Measurements from ENCODE around the gene WEE1.

The WEE1 gene

DNA sequence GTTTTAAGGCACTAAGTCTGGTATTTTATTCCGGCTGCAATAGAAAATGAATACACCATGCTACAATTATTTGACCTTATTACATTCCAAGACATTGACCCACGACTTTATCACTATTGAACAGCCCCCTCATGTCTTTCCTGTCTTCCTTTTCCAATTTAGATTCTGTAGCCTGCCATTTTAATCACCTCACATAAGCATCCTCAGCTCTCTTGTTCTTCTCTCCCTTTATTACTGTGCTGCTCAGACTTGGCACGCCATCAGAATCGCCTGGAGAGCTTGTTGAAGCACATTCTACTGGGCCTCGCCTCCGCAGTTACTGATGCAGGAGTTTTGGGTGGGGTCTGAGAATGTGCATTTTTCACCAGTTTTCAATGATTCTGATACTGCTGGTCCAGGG is 51.7 kb downstream of the WEE1 start:
- no peak for DNase-seq

GRCh38 chr11:9625728-9626127 is 52.3 kb downstream of the WEE1 start:
- peak; percentile 88 to 90 (median 89) for DNase-seq

DNA sequence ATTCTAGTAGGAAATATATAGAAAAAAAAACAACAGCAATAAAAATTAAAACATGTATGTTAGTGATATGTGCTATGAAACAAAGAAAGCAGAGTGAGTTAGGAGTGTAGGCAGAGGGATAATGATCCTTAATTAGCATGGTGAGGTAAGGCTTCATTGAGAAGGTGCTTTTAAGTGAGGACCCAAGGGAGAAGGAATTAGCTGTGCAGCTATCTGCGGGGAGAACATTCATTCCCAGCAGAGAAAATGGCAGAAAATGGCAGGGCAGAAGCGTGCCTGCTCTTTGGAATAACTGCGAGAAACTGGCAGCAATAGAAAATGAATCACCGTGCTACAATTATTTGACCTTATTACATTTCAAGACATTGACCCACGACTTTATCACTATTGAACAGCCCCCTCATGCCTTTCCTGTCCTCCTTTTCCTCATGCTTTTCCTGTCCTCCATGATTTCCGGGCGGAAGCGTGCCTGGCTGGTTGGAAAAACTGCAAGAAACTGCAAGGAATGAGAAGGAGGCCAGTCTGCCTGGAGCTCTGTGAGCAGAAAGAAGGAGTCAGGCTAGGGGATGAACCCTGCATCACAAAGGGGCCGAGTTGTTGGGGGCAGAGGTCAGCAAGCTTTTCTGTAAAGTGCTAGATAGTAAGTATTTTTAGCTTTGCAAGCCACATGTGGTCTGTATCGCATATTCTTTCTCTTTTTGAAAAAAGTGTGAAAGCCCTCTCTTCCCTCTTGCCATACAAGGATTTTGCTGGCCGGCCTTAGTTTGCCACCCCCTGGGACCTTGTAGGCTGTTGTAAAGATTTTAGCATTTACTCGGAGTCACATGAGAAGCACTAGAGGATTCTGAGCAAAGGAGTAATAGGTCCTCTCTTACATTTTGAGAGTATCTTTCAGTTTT is 53.3 kb downstream of the WEE1 start:
- DNase-seq, result peak in 1 of 3 donors; percentile 10

GRCh38 chr11:9629064-9629463 is 55.6 kb downstream of the WEE1 start:
- peak in 1 of 3 donors; percentile 19 for DNase-seq

GRCh38 chr11:9633679-9634078 is 60.2 kb downstream of the WEE1 start:
- peak in 1 of 3 donors; percentile 19 for DNase-seq

DNA sequence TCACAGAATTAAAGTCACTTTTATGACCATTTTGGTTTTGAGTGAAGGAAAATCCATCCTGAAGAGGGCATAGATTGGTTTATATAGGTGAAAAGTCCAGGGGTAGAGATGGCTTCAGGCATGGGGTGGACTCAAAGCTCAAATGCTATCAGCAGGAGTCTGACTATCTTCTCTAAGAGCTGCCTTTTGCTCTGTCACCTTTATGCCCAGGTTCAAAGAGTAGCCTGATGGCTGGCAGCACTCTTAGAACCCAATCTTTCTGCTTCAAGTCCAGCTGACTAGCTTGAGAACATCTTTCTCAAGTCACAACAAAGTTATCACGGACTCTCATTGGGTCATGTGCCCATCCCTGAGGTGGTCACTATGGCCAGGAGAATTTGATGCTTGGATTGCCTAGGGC is 63.2 kb downstream of the WEE1 start:
- peak in 1 of 3 donors; percentile 17 for DNase-seq

DNA sequence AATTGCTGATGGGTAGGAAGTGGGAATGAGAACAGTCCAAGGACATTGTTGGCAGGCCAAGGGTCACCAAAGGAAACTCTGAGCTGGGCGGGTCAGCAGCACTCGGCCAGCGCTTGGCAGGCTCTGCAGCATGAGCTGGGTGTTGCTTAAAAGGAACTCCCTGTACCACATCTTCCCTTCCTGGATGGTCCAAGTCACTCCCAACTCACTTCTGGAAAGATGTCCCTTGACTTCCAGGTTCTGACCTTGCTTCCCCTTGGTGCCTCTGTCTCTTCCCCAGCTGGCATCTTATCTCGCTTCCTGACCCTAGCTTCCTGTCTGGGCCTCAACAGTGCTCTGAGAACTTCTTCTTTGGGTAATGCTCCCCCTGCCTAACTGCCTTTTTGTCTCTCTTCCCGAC is 65.6 kb downstream of the WEE1 start:
- no peak for DNase-seq

All from suppressor macrophage treated with lipopolysaccharide for 1 hour (primary cell).